ENCODE data around the gene SNTG2. TPM values are rescaled to one million over a fixed set of nuclear protein-coding genes. Genes with fewer than 3 reads are reported as not detected.

The SNTG2 gene
- total RNA-seq, 1 donor from 2014 or later: 1.9 TPM

DNA sequence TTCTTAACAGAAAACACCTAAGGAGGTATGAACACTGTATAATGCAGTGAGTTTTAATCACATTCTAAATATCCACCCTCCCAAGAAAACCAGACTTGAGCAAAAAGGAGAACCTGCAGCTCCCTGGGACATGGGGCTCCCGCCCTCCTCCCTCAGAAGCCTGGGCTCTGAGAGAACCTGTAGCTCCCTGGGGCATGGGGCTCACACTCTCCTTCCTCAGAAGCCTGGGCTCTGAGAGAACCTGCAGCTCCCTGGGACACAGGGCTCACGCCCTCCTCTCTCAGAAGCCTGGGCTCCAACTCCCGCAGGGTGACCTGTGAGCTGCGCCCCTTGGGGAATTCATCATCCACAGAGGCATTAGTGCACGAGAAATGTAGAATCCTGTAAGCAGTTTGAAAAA lies 222.9 kb downstream of the SNTG2 start:
- TF ChIP-seq EZH2 (IDR thresholded peaks at IDR 0.05; ENCODE audit: insufficient read depth, low read length): no peak
- TF ChIP-seq, protein P1, sequence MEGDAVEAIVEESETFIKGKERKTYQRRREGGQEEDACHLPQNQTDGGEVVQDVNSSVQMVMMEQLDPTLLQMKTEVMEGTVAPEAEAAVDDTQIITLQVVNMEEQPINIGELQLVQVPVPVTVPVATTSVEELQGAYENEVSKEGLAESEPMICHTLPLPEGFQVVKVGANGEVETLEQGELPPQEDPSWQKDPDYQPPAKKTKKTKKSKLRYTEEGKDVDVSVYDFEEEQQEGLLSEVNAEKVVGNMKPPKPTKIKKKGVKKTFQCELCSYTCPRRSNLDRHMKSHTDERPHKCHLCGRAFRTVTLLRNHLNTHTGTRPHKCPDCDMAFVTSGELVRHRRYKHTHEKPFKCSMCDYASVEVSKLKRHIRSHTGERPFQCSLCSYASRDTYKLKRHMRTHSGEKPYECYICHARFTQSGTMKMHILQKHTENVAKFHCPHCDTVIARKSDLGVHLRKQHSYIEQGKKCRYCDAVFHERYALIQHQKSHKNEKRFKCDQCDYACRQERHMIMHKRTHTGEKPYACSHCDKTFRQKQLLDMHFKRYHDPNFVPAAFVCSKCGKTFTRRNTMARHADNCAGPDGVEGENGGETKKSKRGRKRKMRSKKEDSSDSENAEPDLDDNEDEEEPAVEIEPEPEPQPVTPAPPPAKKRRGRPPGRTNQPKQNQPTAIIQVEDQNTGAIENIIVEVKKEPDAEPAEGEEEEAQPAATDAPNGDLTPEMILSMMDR (IDR thresholded peaks at IDR 0.05; ENCODE audit: insufficient read depth, low read depth, low read length): no peak
- no peak overlapping the region for H3K9ac ChIP-seq (ENCODE audit: low read length)
- Mint-ChIP-seq H3K4me3 (ENCODE audit: unreplicated experiment) (no peak overlapping the region), H3K4me1 (ENCODE audit: low read depth, unreplicated experiment) (peaks cover 14% of the 10 kb centered on the region), H3K27ac (ENCODE audit: unreplicated experiment) (no peak overlapping the region), H3K36me3 (ENCODE audit: low read depth, unreplicated experiment) (peaks cover 2% of the 10 kb centered on the region), H3K9me3 (ENCODE audit: unreplicated experiment) (no peaks in the 10 kb centered on the region), H3K27me3 (ENCODE audit: low read depth, unreplicated experiment) (no peaks in the 10 kb centered on the region)
- H3K4me1 ChIP-seq (ENCODE audit: insufficient read depth, low read length): no peaks in the 10 kb centered on the region
- H3K79me2 ChIP-seq (ENCODE audit: insufficient read depth, low read length): no peaks in the 10 kb centered on the region
- DNase-seq (ENCODE audit: low read depth) (no peak), FAIRE-seq (no peak)
- no peak overlapping the region for H3K4me3 ChIP-seq (ENCODE audit: insufficient read depth, low read depth, low read length)
- H3K27ac ChIP-seq (ENCODE audit: low read depth, low read length): no peak overlapping the region
- no peaks in the 10 kb centered on the region for H4K20me1 ChIP-seq (ENCODE audit: insufficient read depth, low read length)
- no peaks in the 10 kb centered on the region for H3K36me3 ChIP-seq (ENCODE audit: insufficient read depth, low read length)
- H3K4me2 ChIP-seq (ENCODE audit: low read length): no peak overlapping the region
- no peak overlapping the region for H2AFZ ChIP-seq (ENCODE audit: low read depth, low read length)
- H3K27me3 ChIP-seq (ENCODE audit: insufficient read depth, low read length): no peaks in the 10 kb centered on the region
- no peaks in the 10 kb centered on the region for H3K9me3 ChIP-seq (ENCODE audit: insufficient read depth, low read depth, low read length)

DNA sequence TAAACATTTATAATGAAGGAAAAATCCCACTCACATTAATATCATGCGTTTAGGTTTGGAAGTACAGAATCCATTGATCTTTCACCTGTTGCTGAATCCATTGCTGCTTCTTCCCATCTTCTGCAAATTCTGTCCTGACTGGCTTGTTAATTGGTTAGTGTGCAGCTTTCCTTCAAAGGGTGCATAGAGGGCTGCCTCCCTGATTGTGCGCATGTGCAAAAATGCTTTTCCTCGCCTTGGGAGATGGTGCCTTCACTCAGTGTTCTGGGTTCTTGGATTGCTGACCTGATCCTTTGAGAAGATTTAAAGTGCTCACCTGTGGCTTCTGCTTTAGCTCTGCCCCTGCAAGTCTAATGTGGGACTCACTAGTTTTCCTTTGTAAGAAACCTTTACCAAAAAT lies 231.2 kb downstream of the SNTG2 start:
- no peak overlapping the region for H3K9ac ChIP-seq (ENCODE audit: low read length)
- no peak overlapping the region for H2AFZ ChIP-seq (ENCODE audit: low read depth, low read length)
- no peaks in the 10 kb centered on the region for H3K27me3 ChIP-seq (ENCODE audit: insufficient read depth, low read length)
- H3K36me3 Mint-ChIP-seq (ENCODE audit: low read depth, unreplicated experiment): no peaks in the 10 kb centered on the region
- no peaks in the 10 kb centered on the region for H3K4me1 ChIP-seq (ENCODE audit: insufficient read depth, low read length)
- H3K4me3 Mint-ChIP-seq (ENCODE audit: unreplicated experiment): no peak overlapping the region
- H3K4me2 ChIP-seq (ENCODE audit: low read length): no peak overlapping the region
- H3K9me3 Mint-ChIP-seq (ENCODE audit: unreplicated experiment): no peaks in the 10 kb centered on the region
- FAIRE-seq: no peak
- no peaks in the 10 kb centered on the region for H3K79me2 ChIP-seq (ENCODE audit: insufficient read depth, low read length)
- no peak for DNase-seq (ENCODE audit: low read depth)
- H3K27ac Mint-ChIP-seq (ENCODE audit: unreplicated experiment): no peak overlapping the region
- H3K36me3 ChIP-seq (ENCODE audit: insufficient read depth, low read length): no peaks in the 10 kb centered on the region
- H3K4me3 ChIP-seq (ENCODE audit: insufficient read depth, low read depth, low read length): no peak overlapping the region
- H4K20me1 ChIP-seq (ENCODE audit: insufficient read depth, low read length): no peaks in the 10 kb centered on the region
- H3K27ac ChIP-seq (ENCODE audit: low read depth, low read length): no peak overlapping the region
- TF ChIP-seq, protein P1 (IDR thresholded peaks at IDR 0.05; ENCODE audit: insufficient read depth, low read depth, low read length): no peak
- TF ChIP-seq EZH2 (IDR thresholded peaks at IDR 0.05; ENCODE audit: insufficient read depth, low read length): no peak
- H3K4me1 Mint-ChIP-seq (ENCODE audit: low read depth, unreplicated experiment): no peaks in the 10 kb centered on the region
- no peaks in the 10 kb centered on the region for H3K9me3 ChIP-seq (ENCODE audit: insufficient read depth, low read depth, low read length)
- no peaks in the 10 kb centered on the region for H3K27me3 Mint-ChIP-seq (ENCODE audit: low read depth, unreplicated experiment)

DNA sequence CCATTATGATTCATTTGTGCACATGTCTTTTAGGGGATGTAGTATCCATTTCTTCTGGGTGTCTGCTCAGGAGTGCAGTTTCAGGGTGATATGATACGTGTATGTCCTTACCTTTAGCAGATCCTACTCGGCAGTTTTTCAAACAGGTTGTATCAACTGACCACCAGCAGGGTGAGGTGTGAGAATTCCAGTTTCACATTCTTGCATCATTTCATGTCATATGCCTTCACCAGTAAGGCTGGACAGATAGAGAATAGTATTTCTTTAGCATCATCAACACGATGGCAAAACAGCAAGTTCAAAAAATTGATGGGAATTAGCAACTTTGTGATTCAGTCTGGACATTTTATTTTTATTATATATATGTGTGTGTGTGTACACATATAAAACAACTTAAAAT lies 232.7 kb downstream of the SNTG2 start:
- TF ChIP-seq, protein P1 (IDR thresholded peaks at IDR 0.05; ENCODE audit: insufficient read depth, low read depth, low read length): no peak
- H3K4me3 ChIP-seq (ENCODE audit: insufficient read depth, low read depth, low read length): no peak overlapping the region
- H3K4me1 ChIP-seq (ENCODE audit: insufficient read depth, low read length): no peaks in the 10 kb centered on the region
- no peak for FAIRE-seq
- no peak for DNase-seq (ENCODE audit: low read depth)
- no peaks in the 10 kb centered on the region for H4K20me1 ChIP-seq (ENCODE audit: insufficient read depth, low read length)
- H3K27ac ChIP-seq (ENCODE audit: low read depth, low read length): no peak overlapping the region
- H3K36me3 Mint-ChIP-seq (ENCODE audit: low read depth, unreplicated experiment): no peaks in the 10 kb centered on the region
- H3K4me3 Mint-ChIP-seq (ENCODE audit: unreplicated experiment): no peak overlapping the region
- no peaks in the 10 kb centered on the region for H3K9me3 Mint-ChIP-seq (ENCODE audit: unreplicated experiment)
- H3K4me2 ChIP-seq (ENCODE audit: low read length): no peak overlapping the region
- no peaks in the 10 kb centered on the region for H3K36me3 ChIP-seq (ENCODE audit: insufficient read depth, low read length)
- no peak overlapping the region for H3K9ac ChIP-seq (ENCODE audit: low read length)
- H3K27me3 ChIP-seq (ENCODE audit: insufficient read depth, low read length): no peaks in the 10 kb centered on the region
- H3K79me2 ChIP-seq (ENCODE audit: insufficient read depth, low read length): no peaks in the 10 kb centered on the region
- H3K27me3 Mint-ChIP-seq (ENCODE audit: low read depth, unreplicated experiment): no peaks in the 10 kb centered on the region
- no peak overlapping the region for H3K27ac Mint-ChIP-seq (ENCODE audit: unreplicated experiment)
- no peaks in the 10 kb centered on the region for H3K9me3 ChIP-seq (ENCODE audit: insufficient read depth, low read depth, low read length)
- H3K4me1 Mint-ChIP-seq (ENCODE audit: low read depth, unreplicated experiment): no peaks in the 10 kb centered on the region
- no peak overlapping the region for H2AFZ ChIP-seq (ENCODE audit: low read depth, low read length)
